HepG2 (cell line): ENCODE results near the gene SHISA5. TPM values are rescaled to one million over a fixed set of nuclear protein-coding genes. Genes with fewer than 3 reads are reported as not detected.

Experiments used
- ATF1 ChIP-seq: IDR thresholded peaks from 2 replicates; pipeline ENCODE4 v1.6.1; 2016; ENCODE audit warnings: mild to moderate bottlenecking, control low read depth
- ATF7-NPFF ChIP-seq: sonication (generic); formaldehyde crosslinking; IDR thresholded peaks from 2 replicates; pipeline ENCODE4 v1.8.1; 2023; ENCODE audit warnings: mild to moderate bottlenecking, low read depth, missing genetic modification reagents, moderate library complexity
- BHLHE40 ChIP-seq: IDR thresholded peaks from 2 replicates; pipeline ENCODE4 v1.6.1; 2011; ENCODE audit warnings: low read length, improper control_type of control experiment
- EHMT2 ChIP-seq: fragments of 200-600 bp; sonication (generic); IDR thresholded peaks from 2 replicates; pipeline ENCODE4 v1.7.0; 2017; ENCODE audit warnings: antibody characterized with exemption, low read depth, low read length, borderline replicate concordance
- GABPA ChIP-seq, 2 experiments: IDR thresholded peaks; 2 replicates each; pipeline ENCODE4 v1.6.1; 2011 to 2016; ENCODE audit warnings: low read depth in 2 of 2, low read length in 1 of 2, missing biosample characterization in 1 of 2, missing genetic modification characterization in 1 of 2
- HIVEP1 ChIP-seq: sonication (generic); formaldehyde crosslinking; IDR thresholded peaks from 2 replicates; pipeline ENCODE4 v1.4.0; 2020; ENCODE audit warnings: mild to moderate bottlenecking, missing genetic modification reagents
- KLF6 ChIP-seq: IDR thresholded peaks from 2 replicates; pipeline ENCODE4 v1.8.0; 2016; ENCODE audit warnings: missing biosample characterization, missing genetic modification reagents
- MEF2D ChIP-seq: sonication (generic); formaldehyde crosslinking; IDR thresholded peaks from 2 replicates; pipeline ENCODE4 v1.5.1; 2020; ENCODE audit warnings: mild to moderate bottlenecking, missing genetic modification reagents
- MYC ChIP-seq: sonication (generic); formaldehyde crosslinking; IDR thresholded peaks from 2 replicates; pipeline ENCODE4 v1.9.0; 2021; ENCODE audit warnings: missing genetic modification reagents, borderline replicate concordance
- NCOR1 ChIP-seq: fragments of 200-600 bp; sonication (generic); IDR thresholded peaks from 2 replicates; pipeline ENCODE4 v1.7.0; 2017; ENCODE audit warnings: antibody characterized with exemption, low read length, borderline replicate concordance
- NFE2 ChIP-seq: sonication (generic); formaldehyde crosslinking; IDR thresholded peaks from 2 replicates; pipeline ENCODE4 v1.4.0; 2020; ENCODE audit warnings: missing genetic modification reagents
- ONECUT2 ChIP-seq: sonication (generic); formaldehyde crosslinking; IDR thresholded peaks from 2 replicates; pipeline ENCODE4 v1.4.0; 2020; ENCODE audit warnings: missing genetic modification reagents
- RXRA ChIP-seq: sonication (generic); formaldehyde crosslinking; IDR thresholded peaks from 2 replicates; pipeline ENCODE4 v1.5.1; 2020; ENCODE audit warnings: missing genetic modification reagents
- SMAD3 ChIP-seq: sonication (generic); formaldehyde crosslinking; IDR thresholded peaks from 2 replicates; pipeline ENCODE4 v1.4.0; 2020; ENCODE audit warnings: missing genetic modification reagents
- SP5 ChIP-seq: IDR thresholded peaks from 2 replicates; pipeline ENCODE4 v1.6.1; 2016; ENCODE audit warnings: low read depth, borderline replicate concordance
- ZFP1 ChIP-seq: IDR thresholded peaks from 2 replicates; pipeline ENCODE4 v1.6.1; 2016
- ZNF354B ChIP-seq: sonication (generic); formaldehyde crosslinking; IDR thresholded peaks from 2 replicates; pipeline ENCODE4 v1.8.0; 2022; ENCODE audit warnings: mild to moderate bottlenecking, missing genetic modification reagents
- ZNF446 ChIP-seq: sonication (generic); formaldehyde crosslinking; IDR thresholded peaks from 2 replicates; pipeline ENCODE4 v1.5.0; 2020; ENCODE audit warnings: mild to moderate bottlenecking, missing genetic modification reagents
- ZNF547 ChIP-seq: sonication (generic); formaldehyde crosslinking; IDR thresholded peaks from 2 replicates; pipeline ENCODE4 v1.5.1; 2020; ENCODE audit warnings: mild to moderate bottlenecking, missing genetic modification reagents
- ZNF879 ChIP-seq: sonication (generic); formaldehyde crosslinking; IDR thresholded peaks from 2 replicates; pipeline ENCODE4 v1.8.1; 2023; ENCODE audit warnings: missing genetic modification reagents
- ZSCAN31 ChIP-seq: sonication (generic); formaldehyde crosslinking; IDR thresholded peaks from 2 replicates; pipeline ENCODE4 v1.5.0; 2020; ENCODE audit warnings: low read depth, mild to moderate bottlenecking, missing genetic modification reagents
- polyA plus RNA-seq, 8 experiments: library from polyadenylated mRNA; depleted of rRNA in 3 of 8; stranded (reverse) in 7 of 8; unstranded in 1 of 8; fragments of >200 nt; fragmentation: Illumina TruSeq in 4 of 8; extraction: Trizol in 4 of 8; gene quantifications; 2 replicates each; pipeline versions ENCODE4 v1.2.1 to v1.2.3, GENCODE V29; 2011 to 2016; ENCODE audit warnings: low read depth in 4 of 8, missing spikeins in 1 of 8, mixed read lengths in 1 of 8; ENCODE audit not compliant: insufficient read depth in 1 of 8
- total RNA-seq, 5 experiments: library from RNA; depleted of rRNA; stranded (reverse); fragments of >200 nt; fragmentation: Illumina TruSeq; extraction: Trizol; gene quantifications; 2 replicates each; pipeline ENCODE4 v1.2.3, GENCODE V29; 2016; ENCODE audit warnings: low read depth in 1 of 5
- TF ChIP-seq, protein P1 (sequence below): sonication (generic); IDR thresholded peaks from 2 replicates; pipeline ENCODE4 v1.6.1; 2016; ENCODE audit warnings: low read depth, borderline replicate concordance
- TF ChIP-seq, protein P2 (sequence below): sonication (generic); formaldehyde crosslinking; IDR thresholded peaks from 2 replicates; pipeline ENCODE4 v1.5.0; 2020; ENCODE audit warnings: mild to moderate bottlenecking, missing genetic modification reagents, moderate library complexity
- TF ChIP-seq, protein P3 (sequence below), 2 experiments: fragments of 450-650 bp in 1 of 2; sonication (generic) in 1 of 2; formaldehyde crosslinking; IDR thresholded peaks; 2 replicates each; pipeline versions ENCODE4 v1.5.0 to v1.8.0; 2020 to 2022; ENCODE audit warnings: mild to moderate bottlenecking in 1 of 2, missing genetic modification reagents in 1 of 2
- TF ChIP-seq, protein P4 (sequence below): sonication (generic); formaldehyde crosslinking; IDR thresholded peaks from 2 replicates; pipeline ENCODE4 v1.8.0; 2023; ENCODE audit warnings: mild to moderate bottlenecking, missing genetic modification reagents
- TF ChIP-seq, protein P5 (sequence below): sonication (generic); formaldehyde crosslinking; IDR thresholded peaks from 2 replicates; pipeline ENCODE4 v1.8.0; 2022; ENCODE audit warnings: missing genetic modification reagents, mild to moderate bottlenecking, borderline replicate concordance

The SHISA5 gene
- total and polyA plus RNA-seq, 2 of the 13 experiments (the other 11 are each of a cell fraction or from before 2014, with no cell fraction given): 75.8 to 91.4 TPM

DNA sequence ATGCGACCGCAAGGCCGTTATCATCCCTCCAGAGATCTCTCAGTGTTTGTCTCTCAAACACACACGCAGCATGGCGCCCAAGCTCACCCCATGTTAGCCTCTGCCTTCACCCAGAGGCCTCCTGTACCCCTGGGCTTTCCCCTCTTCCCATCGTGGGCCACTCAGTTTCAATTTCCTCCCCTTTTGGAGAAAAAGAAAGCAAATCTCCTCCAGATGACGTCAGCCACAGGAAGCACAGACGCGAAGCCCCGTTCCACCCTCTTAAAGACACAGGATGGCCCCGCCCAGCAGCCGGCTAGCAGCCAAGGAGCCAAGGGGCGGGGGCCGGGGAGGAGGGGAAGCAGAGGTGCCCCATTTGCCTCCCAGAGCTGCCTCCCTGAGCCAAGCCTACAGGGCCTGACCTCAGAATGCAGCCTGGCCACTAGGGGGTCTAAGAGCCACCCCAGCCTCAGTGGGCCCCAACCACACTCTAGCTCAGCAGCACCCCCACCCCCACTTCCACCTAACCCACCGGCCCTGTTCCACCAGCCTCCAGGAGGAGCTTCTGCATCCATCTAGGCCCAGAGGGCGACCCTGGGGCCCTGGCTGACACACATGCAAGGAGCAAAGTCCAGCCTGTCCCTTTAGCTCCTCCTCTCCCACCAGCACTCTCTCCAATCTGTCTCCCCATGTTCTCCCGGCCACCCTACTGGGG lies 30.9 kb downstream of the SHISA5 start (continued):
- TF ChIP-seq EHMT2 (no peak), ONECUT2 (CRISPR knock-in tag) (no peak), MEF2D (CRISPR knock-in tag) (no peak; the same call in 1 of the 2 replicates), HIVEP1 (CRISPR knock-in tag) (no peak; the same call in 1 of the 2 replicates), SP5 (CRISPR knock-in tag) (peak; percentile 71), ZNF446 (CRISPR knock-in tag) (no peak), KLF6 (CRISPR knock-in tag) (0 out of 2 replicates have a peak, but pooled peaks have one; percentile 45), ATF7-NPFF (no peak), ZNF547 (CRISPR knock-in tag) (peak; percentile 92; the same call in 1 of the 2 replicates), ZNF354B (CRISPR knock-in tag) (peak; percentile 33; the same call in 1 of the 2 replicates), BHLHE40 (peak; percentile 69), MYC (CRISPR knock-in tag) (peak; percentile 76), RXRA (CRISPR knock-in tag) (peak; percentile 82), SMAD3 (CRISPR knock-in tag) (no peak), ATF1 (peak; percentile 78), NCOR1 (peak; percentile 88; the same call in 1 of the 2 replicates), ZFP1 (CRISPR knock-in tag) (0 out of 2 replicates have a peak, but pooled peaks have one; percentile 71), ZSCAN31 (CRISPR knock-in tag) (peak; percentile 83; the same call in 1 of the 2 replicates), ZNF879 (no peak), NFE2 (no peak), GABPA (IDR thresholded peaks at IDR 0.05; ENCODE audit: low read depth, low read length) (no peak), GABPA (CRISPR knock-in tag; IDR thresholded peaks at IDR 0.05; ENCODE audit: low read depth) (peak; percentile 44)
- TF ChIP-seq, protein P1, sequence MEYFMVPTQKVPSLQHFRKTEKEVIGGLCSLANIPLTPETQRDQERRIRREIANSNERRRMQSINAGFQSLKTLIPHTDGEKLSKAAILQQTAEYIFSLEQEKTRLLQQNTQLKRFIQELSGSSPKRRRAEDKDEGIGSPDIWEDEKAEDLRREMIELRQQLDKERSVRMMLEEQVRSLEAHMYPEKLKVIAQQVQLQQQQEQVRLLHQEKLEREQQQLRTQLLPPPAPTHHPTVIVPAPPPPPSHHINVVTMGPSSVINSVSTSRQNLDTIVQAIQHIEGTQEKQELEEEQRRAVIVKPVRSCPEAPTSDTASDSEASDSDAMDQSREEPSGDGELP: peak; percentile 58; the same call in 1 of the 2 replicates
- TF ChIP-seq, protein P2, sequence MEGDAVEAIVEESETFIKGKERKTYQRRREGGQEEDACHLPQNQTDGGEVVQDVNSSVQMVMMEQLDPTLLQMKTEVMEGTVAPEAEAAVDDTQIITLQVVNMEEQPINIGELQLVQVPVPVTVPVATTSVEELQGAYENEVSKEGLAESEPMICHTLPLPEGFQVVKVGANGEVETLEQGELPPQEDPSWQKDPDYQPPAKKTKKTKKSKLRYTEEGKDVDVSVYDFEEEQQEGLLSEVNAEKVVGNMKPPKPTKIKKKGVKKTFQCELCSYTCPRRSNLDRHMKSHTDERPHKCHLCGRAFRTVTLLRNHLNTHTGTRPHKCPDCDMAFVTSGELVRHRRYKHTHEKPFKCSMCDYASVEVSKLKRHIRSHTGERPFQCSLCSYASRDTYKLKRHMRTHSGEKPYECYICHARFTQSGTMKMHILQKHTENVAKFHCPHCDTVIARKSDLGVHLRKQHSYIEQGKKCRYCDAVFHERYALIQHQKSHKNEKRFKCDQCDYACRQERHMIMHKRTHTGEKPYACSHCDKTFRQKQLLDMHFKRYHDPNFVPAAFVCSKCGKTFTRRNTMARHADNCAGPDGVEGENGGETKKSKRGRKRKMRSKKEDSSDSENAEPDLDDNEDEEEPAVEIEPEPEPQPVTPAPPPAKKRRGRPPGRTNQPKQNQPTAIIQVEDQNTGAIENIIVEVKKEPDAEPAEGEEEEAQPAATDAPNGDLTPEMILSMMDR (CRISPR knock-in tag): peak; percentile 79
- TF ChIP-seq, protein P3, sequence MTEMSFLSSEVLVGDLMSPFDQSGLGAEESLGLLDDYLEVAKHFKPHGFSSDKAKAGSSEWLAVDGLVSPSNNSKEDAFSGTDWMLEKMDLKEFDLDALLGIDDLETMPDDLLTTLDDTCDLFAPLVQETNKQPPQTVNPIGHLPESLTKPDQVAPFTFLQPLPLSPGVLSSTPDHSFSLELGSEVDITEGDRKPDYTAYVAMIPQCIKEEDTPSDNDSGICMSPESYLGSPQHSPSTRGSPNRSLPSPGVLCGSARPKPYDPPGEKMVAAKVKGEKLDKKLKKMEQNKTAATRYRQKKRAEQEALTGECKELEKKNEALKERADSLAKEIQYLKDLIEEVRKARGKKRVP (CRISPR knock-in tag; IDR thresholded peaks at IDR 0.05): no peak
- TF ChIP-seq, protein P4, sequence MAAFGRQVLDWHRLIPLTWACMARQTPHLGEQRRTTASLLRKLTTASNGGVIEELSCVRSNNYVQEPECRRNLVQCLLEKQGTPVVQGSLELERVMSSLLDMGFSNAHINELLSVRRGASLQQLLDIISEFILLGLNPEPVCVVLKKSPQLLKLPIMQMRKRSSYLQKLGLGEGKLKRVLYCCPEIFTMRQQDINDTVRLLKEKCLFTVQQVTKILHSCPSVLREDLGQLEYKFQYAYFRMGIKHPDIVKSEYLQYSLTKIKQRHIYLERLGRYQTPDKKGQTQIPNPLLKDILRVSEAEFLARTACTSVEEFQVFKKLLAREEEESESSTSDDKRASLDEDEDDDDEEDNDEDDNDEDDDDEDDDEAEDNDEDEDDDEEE (CRISPR knock-in tag): 0 out of 2 replicates have a peak, but pooled peaks have one; percentile 73
- TF ChIP-seq, protein P5, sequence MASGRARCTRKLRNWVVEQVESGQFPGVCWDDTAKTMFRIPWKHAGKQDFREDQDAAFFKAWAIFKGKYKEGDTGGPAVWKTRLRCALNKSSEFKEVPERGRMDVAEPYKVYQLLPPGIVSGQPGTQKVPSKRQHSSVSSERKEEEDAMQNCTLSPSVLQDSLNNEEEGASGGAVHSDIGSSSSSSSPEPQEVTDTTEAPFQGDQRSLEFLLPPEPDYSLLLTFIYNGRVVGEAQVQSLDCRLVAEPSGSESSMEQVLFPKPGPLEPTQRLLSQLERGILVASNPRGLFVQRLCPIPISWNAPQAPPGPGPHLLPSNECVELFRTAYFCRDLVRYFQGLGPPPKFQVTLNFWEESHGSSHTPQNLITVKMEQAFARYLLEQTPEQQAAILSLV: peak; percentile 93; the same call in 1 of the 2 replicates
